Right renal cortex interstitium (tissue), 3 donors: ENCODE data around the gene HNRNPL. TPM values are rescaled to one million over a fixed set of nuclear protein-coding genes. Genes with fewer than 3 reads are reported as not detected.
"Not testable (repeated sequence)": the region's sequence is repeated elsewhere in the genome, so short reads cannot be mapped to it uniquely, and the experiment has no call there.

Source experiments
- DNase-seq, 3 donors: peaks; one replicate each; pipeline ENCODE4 v3.0.0-alpha.2; 2013; ENCODE audit warnings: low read depth in 3 of 3, low spot score in 2 of 3
- polyA plus RNA-seq, 3 donors: library from polyadenylated mRNA; unstranded; fragments of 120-200 nt; gene quantifications; one replicate each; pipeline ENCODE4 v1.2.1, GENCODE V29; 2013; ENCODE audit not compliant: insufficient read length in 3 of 3

Gene HNRNPL
- polyA plus RNA-seq, 3 donors = 473 to 492 (median 480) TPM

GRCh38 chr19:38806371-38806770 is 43.4 kb downstream of the HNRNPL start:
- no peak for DNase-seq

GRCh38 chr19:38805180-38805579 is 44.6 kb downstream of the HNRNPL start:
- DNase-seq = no peak

- DNase-seq = no peak
Observed at GRCh38 chr19:38803543-38803942, 46.2 kb downstream of the HNRNPL start.

GRCh38 chr19:38801359-38802095 is 48.3 kb downstream of the HNRNPL start:
- no peak for DNase-seq

GRCh38 chr19:38800577-38801347 is 49.0 kb downstream of the HNRNPL start:
- DNase-seq = no peak

GRCh38 chr19:38799104-38799503 is 50.7 kb downstream of the HNRNPL start:
- DNase-seq = no peak

GRCh38 chr19:38797781-38798180 is 52.0 kb downstream of the HNRNPL start:
- not testable (repeated sequence) for DNase-seq

- DNase-seq = no peak
Observed at GRCh38 chr19:38796154-38796553, 53.6 kb downstream of the HNRNPL start.

GRCh38 chr19:38795549-38795948 is 54.2 kb downstream of the HNRNPL start:
- no peak for DNase-seq

- no peak for DNase-seq
Observed at GRCh38 chr19:38793671-38794070, 56.1 kb downstream of the HNRNPL start.

- DNase-seq = no peak
Observed at GRCh38 chr19:38793177-38793576, 56.6 kb downstream of the HNRNPL start.

GRCh38 chr19:38792250-38793111 is 57.3 kb downstream of the HNRNPL start:
- no peak for DNase-seq

- not testable (repeated sequence) for DNase-seq
Observed at GRCh38 chr19:38791451-38792064, 58.2 kb downstream of the HNRNPL start.

GRCh38 chr19:38790507-38791403 is 59.0 kb downstream of the HNRNPL start:
- DNase-seq = not testable (repeated sequence)

GRCh38 chr19:38788478-38789243 is 61.1 kb downstream of the HNRNPL start, which contains the start of gene LGALS7B:
TSS of gene LGALS7B (plus strand) at chr19:38789200. CDS start at chr19:38789227, 27 bp downstream.
- DNase-seq = no peak

- DNase-seq = no peak
Observed at GRCh38 chr19:38786572-38787265, 63.1 kb downstream of the HNRNPL start.
